Caco-2 (cell line): ENCODE measurements around the gene PMM1. TPM values are rescaled to one million over a fixed set of nuclear protein-coding genes. Genes with fewer than 3 reads are reported as not detected.

ENCODE experiments used
- BruUV-seq: library from RNA; stranded (reverse); fragments of 400-500 nt; replicated peaks from 2 replicates; lab custom pipeline; 2021; lab: Mats Ljungman, UMichigan
- CTCF ChIA-PET: fragments of 300-600 bp; sonication (Branson Sonifier 250); formaldehyde crosslinking; loops from one replicate; lab custom pipeline; 2022; ENCODE audit warnings: antibody characterized with exemption; lab: Charles Lee
- POLR2A ChIA-PET: fragments of 300-600 bp; sonication (Branson Sonifier 250); formaldehyde crosslinking; loops from one replicate; lab custom pipeline; 2022; ENCODE audit warnings: antibody characterized with exemption; lab: Charles Lee
- DNase-seq, 2 experiments: peaks; one replicate each; pipeline versions ENCODE4 v3.0.0 to v3.0.0-alpha.2; 2020 to 2022
- H3K27me3 ChIP-seq: replicated peaks from 2 replicates; pipeline ENCODE4 v1.6.0; 2011; ENCODE audit warnings: low read length; ENCODE audit not compliant: control insufficient read depth, insufficient read depth
- H3K36me3 ChIP-seq: 2 replicates; pipeline ENCODE4 v1.5.1; 2011; ENCODE audit warnings: low read length; ENCODE audit not compliant: control insufficient read depth, insufficient read depth
- H3K4me1 ChIP-seq: fragments of 250-450 bp; sonication (Bioruptor Pico); 2 replicates; pipeline ENCODE4 v1.5.1; 2020; ENCODE audit warnings: mild to moderate bottlenecking
- H3K4me3 ChIP-seq: 2 replicates; pipeline ENCODE4 v1.5.1; 2011; ENCODE audit warnings: low read depth, mild to moderate bottlenecking, control low read depth, low read length
- H3K9me3 ChIP-seq: fragments of 250-450 bp; sonication (Bioruptor Pico); 2 replicates; pipeline ENCODE4 v1.5.1; 2020; ENCODE audit warnings: mild to moderate bottlenecking, moderate library complexity
- H3K27ac Mint-ChIP-seq: one replicate; pipeline ENCODE4 v1.8.0; 2022; ENCODE audit warnings: mixed read lengths; ENCODE audit not compliant: unreplicated experiment
- H3K27me3 Mint-ChIP-seq: one replicate; pipeline ENCODE4 v1.8.0; 2022; ENCODE audit warnings: mixed read lengths; ENCODE audit not compliant: insufficient read depth, unreplicated experiment
- H3K36me3 Mint-ChIP-seq: one replicate; pipeline ENCODE4 v1.8.0; 2022; ENCODE audit warnings: mild to moderate bottlenecking, mixed read lengths; ENCODE audit not compliant: insufficient read depth, unreplicated experiment
- H3K4me1 Mint-ChIP-seq: one replicate; pipeline ENCODE4 v1.8.0; 2022; ENCODE audit warnings: low read depth, mixed read lengths; ENCODE audit not compliant: unreplicated experiment
- H3K4me3 Mint-ChIP-seq: one replicate; pipeline ENCODE4 v1.8.0; 2022; ENCODE audit warnings: mild to moderate bottlenecking, moderate library complexity, mixed read lengths; ENCODE audit not compliant: unreplicated experiment
- H3K9me3 Mint-ChIP-seq: one replicate; pipeline ENCODE4 v1.8.0; 2022; ENCODE audit warnings: mixed read lengths; ENCODE audit not compliant: unreplicated experiment
- CTCF ChIP-seq, 2 experiments: fragments of 200-600 bp in 1 of 2; IDR thresholded peaks; 1 replicate in 1 of 2; 2 replicates in 1 of 2; pipeline versions ENCODE4 v1.5.1 to v1.8.0; 2011 to 2022; ENCODE audit warnings: antibody characterized with exemption in 1 of 2, control low read depth in 1 of 2, inconsistent platforms in 1 of 2, low read depth in 1 of 2, low read length in 1 of 2, mild to moderate bottlenecking in 1 of 2, moderate library complexity in 1 of 2; ENCODE audit not compliant: insufficient read depth in 1 of 2, severe bottlenecking in 1 of 2, unreplicated experiment in 1 of 2
- intact Hi-C: fragments of 100-400 bp; cut with micrococcal nuclease; formaldehyde crosslinking; loops from one replicate; pipeline ENCODE4 v1.10.0; 2022; ENCODE audit not compliant: unreplicated experiment
- total RNA-seq: library from RNA; stranded (reverse); gene quantifications from 2 replicates; pipeline ENCODE4 v1.2.3, GENCODE V29; 2022

PMM1 gene
- total RNA-seq, 1 experiment from 2014 or later, result 29.6 TPM

GRCh38 chr22:41579997-41580355 is 9.7 kb downstream of the PMM1 start:
- Histone ChIP-seq H3K9me3 (no peaks in the 10 kb centered on the region), H3K27me3 (no peaks in the 10 kb centered on the region), H3K4me3 (no peak overlapping the region), H3K4me1 (no peaks in the 10 kb centered on the region), H3K36me3 (no peaks in the 10 kb centered on the region; the same call in none of the 2 replicates)
- Mint-ChIP-seq H3K9me3 (no peaks in the 10 kb centered on the region), H3K27me3 (no peaks in the 10 kb centered on the region), H3K36me3 (no peaks in the 10 kb centered on the region), H3K27ac (no peak overlapping the region), H3K4me1 (no peaks in the 10 kb centered on the region), H3K4me3 (no peak overlapping the region)
- ChIA-PET CTCF (interaction anchor here (2.3 kb wide), 1 partner anchor 10 kb away, joined by 9 read pairs; the partner anchor contains the start of gene PMM1), POLR2A (no interaction called here)
- BruUV-seq, result no TSS peak
- no peak for TF ChIP-seq CTCF (IDR thresholded peaks at IDR 0.05; ENCODE audit: insufficient read depth in 1 of 2, low read depth in 1 of 2, low read length in 1 of 2, severe bottlenecking in 1 of 2, unreplicated experiment in 1 of 2)
- DNase-seq, result no peak
- intact Hi-C loops, result loop anchor here (10.0 kb wide), 1 partner anchor 495 kb away; the partner anchor contains the start of genes NAGA, PHETA2 and SMDT1

- no TSS peak for BruUV-seq
- no peak for TF ChIP-seq CTCF (IDR thresholded peaks at IDR 0.05; ENCODE audit: insufficient read depth in 1 of 2, low read depth in 1 of 2, low read length in 1 of 2, severe bottlenecking in 1 of 2, unreplicated experiment in 1 of 2)
- Mint-ChIP-seq H3K4me1 (no peaks in the 10 kb centered on the region), H3K36me3 (no peaks in the 10 kb centered on the region), H3K27me3 (no peaks in the 10 kb centered on the region), H3K4me3 (no peak overlapping the region), H3K27ac (no peak overlapping the region), H3K9me3 (no peaks in the 10 kb centered on the region)
- Histone ChIP-seq H3K9me3 (no peaks in the 10 kb centered on the region), H3K36me3 (no peaks in the 10 kb centered on the region; the same call in none of the 2 replicates), H3K27me3 (no peaks in the 10 kb centered on the region), H3K4me3 (no peak overlapping the region), H3K4me1 (no peaks in the 10 kb centered on the region)
- POLR2A ChIA-PET, result no interaction called here
- CTCF ChIA-PET, result no interaction called here
- DNase-seq, result no peak
- intact Hi-C loops, result no loop called here
Measured at GRCh38 chr22:41579297-41579996, 10.2 kb downstream of the PMM1 start.

GRCh38 chr22:41578818-41579217 is 10.8 kb downstream of the PMM1 start:
- no peaks in the 10 kb centered on the region for H3K4me1 ChIP-seq
- Mint-ChIP-seq H3K9me3 (no peaks in the 10 kb centered on the region), H3K27me3 (no peaks in the 10 kb centered on the region), H3K4me3 (no peak overlapping the region), H3K4me1 (no peaks in the 10 kb centered on the region), H3K36me3 (no peaks in the 10 kb centered on the region), H3K27ac (no peak overlapping the region)
- H3K9me3 ChIP-seq, result no peaks in the 10 kb centered on the region
- no peak for DNase-seq
- intact Hi-C loops, result no loop called here
- no peak overlapping the region for H3K4me3 ChIP-seq
- H3K36me3 ChIP-seq, result no peaks in the 10 kb centered on the region; the same call in none of the 2 replicates
- TF ChIP-seq CTCF (IDR thresholded peaks at IDR 0.05; ENCODE audit: insufficient read depth in 1 of 2, low read depth in 1 of 2, low read length in 1 of 2, severe bottlenecking in 1 of 2, unreplicated experiment in 1 of 2), result no peak
- BruUV-seq, result no TSS peak
- CTCF ChIA-PET, result no interaction called here
- POLR2A ChIA-PET, result no interaction called here
- no peaks in the 10 kb centered on the region for H3K27me3 ChIP-seq
